T-helper 17 cell (primary cell): Measurements from ENCODE around the gene TPPP. TPM values are rescaled to one million over a fixed set of nuclear protein-coding genes. Genes with fewer than 3 reads are reported as not detected.
"Not testable (repeated sequence)": the region's sequence is repeated elsewhere in the genome, so short reads cannot be mapped to it uniquely, and the experiment has no call there.

ENCODE experiments used
- ATAC-seq: fragments of 150-1000 bp; cut with Tn5 transposase; 2 replicates; pipeline ENCODE4 v1.10.0; 2021; ENCODE audit warnings: mild to moderate bottlenecking, moderate library complexity
- DNase-seq, 3 donors: peaks; one replicate each; pipeline versions ENCODE4 v3.0.0 to v3.0.0-alpha.2; 2020 to 2021
- H3K9me3 ChIP-seq: one replicate; pipeline ENCODE4 v1.7.0; 2013; ENCODE audit warnings: low read length, mild to moderate bottlenecking; ENCODE audit not compliant: control insufficient read depth, poor library complexity, severe bottlenecking
- H3K27ac Mint-ChIP-seq: one replicate; pipeline ENCODE4 v1.8.0; 2022; ENCODE audit warnings: mild to moderate bottlenecking, moderate library complexity, mixed read lengths
- H3K27me3 Mint-ChIP-seq: one replicate; pipeline ENCODE4 v1.8.0; 2022; ENCODE audit warnings: mixed read lengths
- H3K36me3 Mint-ChIP-seq: one replicate; pipeline ENCODE4 v1.8.0; 2022; ENCODE audit warnings: low read depth, mixed read lengths
- H3K4me1 Mint-ChIP-seq: one replicate; pipeline ENCODE4 v1.8.0; 2022; ENCODE audit warnings: mild to moderate bottlenecking, mixed read lengths
- H3K4me3 Mint-ChIP-seq: one replicate; pipeline ENCODE4 v1.8.0; 2022; ENCODE audit warnings: mild to moderate bottlenecking, moderate library complexity, mixed read lengths
- total RNA-seq, 4 donors: library from RNA in 2 of 4; stranded (reverse) in 2 of 4; gene quantifications; one replicate each; pipeline ENCODE4 v1.2.3 and lab custom pipeline; 2022 to 2026

TPPP gene
- total RNA-seq (10 to 100 TPM; 17.3 to 35.4 TPM), total RNA-seq (lab: John Stamatoyannopoulos, UW) (13.2 to 34.3 reads per million in 2 donors)

DNA sequence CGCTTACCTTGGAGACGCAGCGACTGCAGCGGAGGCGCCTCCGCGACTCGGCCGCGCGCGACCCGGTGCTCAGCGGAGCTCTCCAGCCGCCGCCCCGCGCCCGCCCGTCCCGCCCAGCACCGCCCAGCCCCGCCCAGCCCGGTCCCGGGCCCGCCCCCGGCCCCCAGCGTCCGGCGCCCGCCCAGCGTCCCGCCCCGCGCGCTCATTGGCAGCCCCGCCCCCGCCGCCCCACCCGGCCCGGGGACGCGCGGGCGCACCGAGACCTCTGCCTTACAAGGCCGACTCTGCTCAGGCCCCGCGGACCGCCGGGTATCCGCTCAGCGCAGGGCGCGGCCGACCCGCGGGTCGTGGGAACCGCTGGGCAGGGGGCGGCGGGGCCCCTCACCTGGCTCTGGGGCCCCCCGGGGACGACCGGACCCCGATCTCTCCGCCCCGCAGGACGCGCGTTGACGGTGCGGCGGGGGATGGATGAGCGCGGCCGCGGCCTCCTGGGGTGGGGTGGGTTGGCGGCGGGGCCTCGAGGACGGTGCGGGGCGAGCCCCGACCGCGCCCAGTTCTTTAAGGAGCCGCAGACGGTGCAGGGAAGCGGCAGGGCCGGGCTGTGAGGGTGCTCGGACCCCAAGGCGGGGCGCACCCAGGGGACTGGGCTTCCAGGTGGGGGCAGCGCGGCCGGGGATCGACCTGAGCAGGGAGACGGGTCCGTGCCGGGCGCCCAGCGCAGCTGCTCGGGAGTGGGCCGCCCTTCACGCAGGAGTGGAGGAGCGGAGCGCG, at the start of gene TPPP:
TPPP (minus strand) TSS at position 82 of the 771 bp plus-strand sequence. CDS start 15,292 bp downstream, outside the sequence.
- Mint-ChIP-seq H3K27ac (peak within 1 kb of the TSS; percentile 8), H3K4me3 (peak within 1 kb of the TSS; percentile 84)
- not testable (repeated sequence) for H3K4me1 Mint-ChIP-seq, H3K9me3 ChIP-seq, H3K27me3 Mint-ChIP-seq, H3K36me3 Mint-ChIP-seq
- DNase-seq: peak; percentile 71 to 86 (median 80)
- ATAC-seq: peak; percentile 84

DNA sequence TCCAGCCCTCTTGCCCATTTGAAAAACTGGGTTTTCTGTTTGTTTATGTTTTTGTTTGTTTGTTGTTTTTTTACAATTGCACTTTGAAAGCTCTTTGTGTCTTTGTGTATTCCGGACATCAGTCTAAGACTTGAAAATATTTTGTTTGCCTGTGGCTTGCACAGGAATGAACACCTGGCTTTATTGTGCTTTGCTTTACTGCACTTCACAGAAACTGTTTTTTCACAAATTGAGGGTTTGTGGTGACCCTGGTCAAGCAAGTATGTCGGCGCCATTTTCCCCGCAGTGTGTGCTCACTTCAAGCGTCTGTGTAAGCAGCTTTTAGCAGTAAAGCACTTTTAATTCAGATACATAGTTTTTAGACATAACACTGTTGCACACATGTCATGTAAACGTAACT, 49.1 kb upstream of the TPPP start:
- not testable (repeated sequence) for DNase-seq, H3K4me1 Mint-ChIP-seq, H3K9me3 ChIP-seq, H3K36me3 Mint-ChIP-seq, H3K27me3 Mint-ChIP-seq, H3K4me3 Mint-ChIP-seq, ATAC-seq, H3K27ac Mint-ChIP-seq

DNA sequence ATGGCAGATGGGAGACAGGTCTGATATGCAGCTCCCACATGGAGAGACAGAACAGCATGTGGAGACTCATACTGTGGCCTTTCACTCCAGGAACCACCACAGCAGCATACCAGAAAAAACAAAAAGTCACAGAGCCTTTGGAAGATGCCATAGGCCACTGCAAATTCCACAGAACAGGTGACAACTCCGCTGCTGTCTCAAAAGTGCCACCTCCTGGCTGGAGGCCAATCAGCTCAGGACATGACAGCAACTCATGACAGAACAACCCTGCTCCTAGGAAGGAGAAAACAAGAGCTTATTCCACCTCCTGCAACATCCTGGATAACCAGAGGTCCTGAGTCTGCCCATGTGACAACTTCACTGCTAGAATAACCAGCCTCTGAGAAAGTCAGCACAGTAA, 41.0 kb upstream of the TPPP start:
- not testable (repeated sequence) for DNase-seq, H3K9me3 ChIP-seq, H3K27ac Mint-ChIP-seq, H3K36me3 Mint-ChIP-seq, ATAC-seq, H3K4me1 Mint-ChIP-seq, H3K4me3 Mint-ChIP-seq, H3K27me3 Mint-ChIP-seq

DNA sequence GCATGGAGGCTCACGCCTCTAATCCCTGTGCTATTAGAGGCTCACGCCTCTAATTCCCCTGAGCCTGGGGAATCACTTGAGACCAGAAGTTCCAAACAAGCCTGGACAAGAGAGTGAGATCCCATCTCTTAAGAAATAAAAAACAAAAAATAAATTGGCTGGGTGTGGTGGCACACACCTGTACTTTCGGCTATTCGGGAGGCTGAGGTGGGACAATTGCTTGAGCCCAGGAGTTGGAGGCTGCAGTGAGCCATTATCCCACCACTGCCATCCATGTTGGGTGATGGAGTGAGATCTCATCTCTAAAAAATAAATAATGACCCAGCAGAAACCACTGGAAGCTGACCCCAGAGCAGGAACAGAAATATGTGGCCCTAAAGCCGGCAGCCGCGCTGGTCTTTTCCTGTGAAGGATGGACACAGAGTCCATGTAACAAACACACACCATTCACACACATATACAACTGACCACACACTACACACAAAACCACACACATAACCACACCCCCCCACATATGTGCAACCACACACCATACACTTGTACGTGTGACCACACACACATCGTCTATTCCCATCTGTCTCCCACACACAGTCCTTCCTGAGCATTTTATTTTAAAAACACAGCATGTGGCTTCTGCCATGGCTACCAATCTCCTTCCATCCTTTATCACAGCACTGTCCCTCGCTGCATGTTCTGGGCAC, 39.8 kb upstream of the TPPP start:
- not testable (repeated sequence) for H3K9me3 ChIP-seq, ATAC-seq, H3K27ac Mint-ChIP-seq, H3K4me3 Mint-ChIP-seq, H3K27me3 Mint-ChIP-seq, H3K36me3 Mint-ChIP-seq, DNase-seq, H3K4me1 Mint-ChIP-seq

DNA sequence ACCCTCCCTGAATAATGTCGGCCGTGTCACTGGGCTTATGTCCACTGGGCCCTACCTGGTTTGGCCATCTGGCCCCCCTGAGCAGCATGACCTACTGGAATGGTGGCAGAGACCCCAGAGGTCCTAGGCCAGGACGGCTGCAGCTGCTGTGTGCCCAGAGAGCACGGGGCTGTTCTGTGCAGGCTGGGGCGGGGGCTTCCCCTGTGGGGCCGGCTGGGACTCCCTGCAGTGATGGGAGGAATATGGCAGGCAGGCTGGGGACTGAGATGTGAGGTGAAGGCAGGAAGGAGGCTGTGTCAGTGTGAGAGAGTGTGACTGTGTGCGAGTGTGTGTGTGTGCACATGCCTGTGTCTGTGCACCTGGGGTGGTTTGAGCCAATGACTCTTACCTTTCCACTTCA, 36.1 kb upstream of the TPPP start:
- not testable (repeated sequence) for DNase-seq, H3K36me3 Mint-ChIP-seq, H3K27ac Mint-ChIP-seq, H3K4me3 Mint-ChIP-seq, H3K4me1 Mint-ChIP-seq, H3K27me3 Mint-ChIP-seq, H3K9me3 ChIP-seq
- peak; percentile 30 for ATAC-seq

DNA sequence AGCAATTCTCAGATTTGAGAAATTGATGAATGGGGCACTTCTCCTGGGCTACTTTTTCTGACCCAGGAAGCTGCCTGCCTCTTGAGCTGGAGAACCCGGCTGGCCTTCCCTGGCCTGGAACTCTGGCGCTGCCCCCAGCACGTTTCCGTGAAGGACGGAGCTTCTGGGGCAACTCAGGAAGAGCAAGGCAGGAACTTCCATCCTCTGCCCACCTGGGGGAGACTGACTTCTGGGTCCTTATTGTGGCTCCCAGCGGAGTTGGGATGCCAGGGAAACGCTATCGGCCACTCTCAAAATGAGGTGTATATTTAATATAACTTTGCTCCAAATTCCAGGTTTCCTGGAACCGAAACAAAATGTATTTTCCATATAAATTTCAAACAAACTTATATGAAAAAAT, 33.9 kb upstream of the TPPP start:
- H3K4me3 Mint-ChIP-seq, DNase-seq, H3K27ac Mint-ChIP-seq, ATAC-seq, H3K27me3 Mint-ChIP-seq, H3K9me3 ChIP-seq, H3K4me1 Mint-ChIP-seq, H3K36me3 Mint-ChIP-seq: not testable (repeated sequence)

DNA sequence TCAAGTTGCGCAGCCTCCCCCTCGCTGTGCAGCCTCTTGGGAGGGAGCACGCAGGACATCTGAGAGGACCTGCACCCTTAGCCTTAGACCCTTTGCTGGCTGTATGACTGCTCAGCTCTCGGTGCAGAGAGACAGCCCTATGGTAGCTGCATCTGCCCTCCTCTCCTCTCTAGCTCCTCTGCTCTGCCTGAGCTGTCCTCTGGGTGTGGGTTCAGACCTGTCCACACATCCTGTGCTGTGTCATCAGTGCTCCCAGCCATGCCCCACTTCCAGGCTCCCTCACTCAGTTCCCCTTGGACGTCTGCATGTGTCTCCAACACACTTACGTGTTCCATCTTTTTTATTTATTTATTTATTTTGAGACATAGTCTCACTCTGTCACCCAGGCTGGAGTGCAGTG, 30.7 kb upstream of the TPPP start:
- H3K27ac Mint-ChIP-seq, H3K27me3 Mint-ChIP-seq: not testable (repeated sequence)

DNA sequence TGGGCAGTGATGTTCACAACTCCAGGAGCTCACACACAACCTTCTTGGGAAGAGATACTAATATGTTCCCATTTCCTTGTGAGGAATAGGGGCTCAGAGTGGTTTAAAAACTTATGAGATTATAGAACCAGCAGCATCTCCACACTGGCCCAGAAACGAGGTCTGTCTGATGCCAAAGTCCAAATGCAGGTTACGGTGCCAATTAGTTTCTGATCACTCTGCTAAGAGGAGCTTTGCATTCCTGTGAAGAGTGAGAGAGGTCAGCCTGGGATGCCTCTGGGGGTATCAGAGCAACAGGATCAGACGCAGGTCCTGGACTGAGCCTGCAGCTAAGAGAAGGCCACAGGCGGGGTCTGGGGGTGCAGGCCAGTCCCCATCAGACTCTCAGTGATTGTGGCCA, 30.2 kb upstream of the TPPP start:
- DNase-seq, H3K27me3 Mint-ChIP-seq, H3K4me3 Mint-ChIP-seq, H3K36me3 Mint-ChIP-seq, H3K4me1 Mint-ChIP-seq, H3K9me3 ChIP-seq, H3K27ac Mint-ChIP-seq, ATAC-seq: not testable (repeated sequence)

More for the DNA sequence above, 30.7 kb upstream of the TPPP start:
- H3K36me3 Mint-ChIP-seq, H3K9me3 ChIP-seq, H3K4me1 Mint-ChIP-seq, H3K4me3 Mint-ChIP-seq, DNase-seq: not testable (repeated sequence)
- peak; percentile 6 for ATAC-seq

DNA sequence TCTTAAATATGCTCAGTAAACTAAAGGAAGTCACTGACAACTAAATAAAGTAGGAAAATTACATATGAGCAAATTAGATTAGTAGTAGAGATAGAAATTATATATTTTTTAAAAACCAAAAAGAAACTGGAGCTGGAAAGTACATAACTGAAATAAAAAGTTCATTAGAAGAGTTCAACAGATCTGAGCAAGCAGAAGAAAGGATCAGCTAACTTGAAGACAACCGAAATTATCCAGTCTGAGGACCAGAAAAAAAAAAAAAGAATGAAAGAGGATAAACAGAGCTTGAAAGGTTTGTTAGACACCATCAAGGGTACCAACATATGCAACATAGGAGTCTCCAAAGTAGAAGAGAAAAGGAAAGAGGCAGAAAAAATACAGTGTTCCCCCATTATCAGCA, 26.2 kb upstream of the TPPP start:
- H3K4me1 Mint-ChIP-seq, H3K4me3 Mint-ChIP-seq, H3K27ac Mint-ChIP-seq, DNase-seq, H3K9me3 ChIP-seq, H3K27me3 Mint-ChIP-seq, ATAC-seq, H3K36me3 Mint-ChIP-seq: not testable (repeated sequence)

DNA sequence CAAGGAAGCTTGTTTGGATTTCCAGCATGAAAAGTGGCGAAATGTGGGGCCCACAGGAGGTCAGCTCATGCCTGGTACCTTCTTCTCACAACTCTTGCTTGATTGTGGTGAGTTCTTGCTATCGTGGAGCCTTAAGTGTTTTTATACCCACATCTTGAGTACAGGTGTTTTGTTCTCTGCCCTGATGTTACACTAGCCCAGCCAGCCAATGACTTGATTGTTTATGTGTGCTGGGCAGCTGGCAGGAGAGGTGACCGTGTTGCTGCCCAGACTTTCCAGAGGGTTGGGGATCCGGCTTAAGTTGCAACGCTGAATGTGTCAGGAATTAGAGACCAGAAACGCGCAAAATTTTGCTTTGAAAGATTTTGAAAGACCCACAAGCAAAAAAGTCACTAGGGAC, 24.0 kb upstream of the TPPP start:
- no peaks in the 10 kb centered on the region for H3K9me3 ChIP-seq
- no peak overlapping the region for H3K4me3 Mint-ChIP-seq
- no peak for DNase-seq
- H3K36me3 Mint-ChIP-seq: peaks cover 4% of the 10 kb centered on the region
- H3K4me1 Mint-ChIP-seq: peaks cover 2% of the 10 kb centered on the region
- H3K27ac Mint-ChIP-seq: no peak overlapping the region
- H3K27me3 Mint-ChIP-seq: no peaks in the 10 kb centered on the region
- no peak for ATAC-seq

DNA sequence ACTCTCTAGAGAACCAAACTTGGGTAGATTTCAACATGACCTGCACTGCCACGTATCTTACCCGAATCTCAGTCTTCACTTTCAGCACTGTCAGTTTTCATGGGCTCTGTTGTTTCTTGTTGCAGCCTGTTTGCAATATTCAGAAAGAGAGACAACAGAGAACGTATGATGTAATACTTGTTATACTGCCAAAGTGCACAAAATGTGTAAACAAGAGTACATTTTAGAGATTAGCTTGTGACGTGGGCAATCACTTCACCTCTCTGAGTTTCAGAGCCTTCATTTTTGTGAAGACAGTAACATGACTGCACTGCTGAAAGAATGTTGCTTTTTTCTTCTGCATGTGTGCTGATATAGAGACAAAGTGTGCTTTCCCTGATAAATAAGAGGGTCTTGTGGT, 23.6 kb upstream of the TPPP start:
- not testable (repeated sequence) for H3K4me3 Mint-ChIP-seq, H3K27me3 Mint-ChIP-seq, H3K9me3 ChIP-seq, DNase-seq, H3K36me3 Mint-ChIP-seq, H3K27ac Mint-ChIP-seq, ATAC-seq, H3K4me1 Mint-ChIP-seq

DNA sequence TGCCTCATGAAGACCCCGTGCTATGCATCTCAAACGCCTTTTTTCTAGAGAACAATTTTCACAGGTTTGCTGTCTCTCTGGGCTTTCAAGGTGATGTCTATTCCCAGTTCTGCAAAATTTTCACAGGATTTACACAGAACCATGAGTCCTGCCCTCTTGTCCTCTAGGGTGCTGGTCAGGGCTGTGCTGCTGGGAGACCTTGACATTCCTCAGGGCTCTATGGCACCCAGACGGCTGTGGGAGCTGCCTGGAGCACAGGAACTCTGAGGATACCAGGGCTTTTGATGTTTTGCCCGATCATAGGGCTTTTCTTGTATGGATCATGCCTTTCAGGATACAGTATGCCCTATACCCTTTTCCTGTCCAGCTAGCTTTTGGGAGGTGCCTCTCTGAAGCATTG, 22.5 kb upstream of the TPPP start:
- not testable (repeated sequence) for H3K27me3 Mint-ChIP-seq, ATAC-seq, H3K36me3 Mint-ChIP-seq, H3K9me3 ChIP-seq, H3K27ac Mint-ChIP-seq, DNase-seq, H3K4me1 Mint-ChIP-seq, H3K4me3 Mint-ChIP-seq

DNA sequence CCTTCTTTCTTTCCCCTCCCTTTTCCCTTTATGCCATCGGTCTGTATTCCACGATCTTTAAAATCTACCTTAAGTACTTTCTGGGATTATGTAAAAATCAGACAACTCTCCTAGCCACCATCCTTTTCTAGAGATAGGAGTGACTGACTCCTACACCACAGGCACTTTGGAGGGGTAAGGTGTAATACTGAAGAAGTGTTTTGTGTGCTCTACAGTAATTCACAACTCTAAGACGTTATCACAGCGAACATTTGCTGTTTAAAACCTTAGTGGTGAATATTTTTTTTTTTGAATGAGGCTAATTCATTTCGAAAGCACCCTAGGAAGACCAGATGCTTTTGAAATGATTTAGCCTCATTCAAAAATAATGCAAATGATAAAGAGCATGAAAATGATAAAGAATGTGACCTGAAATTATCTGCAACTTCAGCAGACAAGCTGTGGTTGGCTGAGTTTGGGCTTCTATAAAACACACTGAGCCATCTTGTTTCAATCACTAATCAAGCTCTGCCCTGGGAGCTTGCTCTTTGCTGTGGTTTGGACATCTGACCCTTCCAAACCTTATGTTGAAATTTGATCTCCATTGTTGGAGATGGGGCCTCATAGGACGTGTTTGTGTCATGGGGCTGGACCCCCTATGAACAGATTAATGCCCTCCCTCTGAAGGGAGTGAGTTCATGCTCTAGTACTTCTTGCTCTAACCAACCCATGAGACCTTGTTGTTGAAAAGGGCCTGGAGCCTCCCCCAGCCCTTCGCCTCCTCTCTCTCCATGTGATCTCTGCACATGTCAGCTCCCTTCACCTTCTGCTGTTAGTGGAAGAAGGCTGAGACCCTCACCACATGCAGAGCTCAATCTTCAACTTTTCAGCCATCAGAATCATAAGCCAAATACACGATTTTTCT, 21.3 kb upstream of the TPPP start:
- not testable (repeated sequence) for H3K27me3 Mint-ChIP-seq, H3K4me3 Mint-ChIP-seq

More for the DNA sequence above, 21.3 kb upstream of the TPPP start:
- not testable (repeated sequence) for H3K4me1 Mint-ChIP-seq, H3K36me3 Mint-ChIP-seq, H3K9me3 ChIP-seq, ATAC-seq, DNase-seq, H3K27ac Mint-ChIP-seq
